Measurements from ENCODE around the gene METTL13.
"Not testable (repeated sequence)": the region's sequence is repeated elsewhere in the genome, so short reads cannot be mapped to it uniquely, and the experiment has no call there.

METTL13 gene

DNA sequence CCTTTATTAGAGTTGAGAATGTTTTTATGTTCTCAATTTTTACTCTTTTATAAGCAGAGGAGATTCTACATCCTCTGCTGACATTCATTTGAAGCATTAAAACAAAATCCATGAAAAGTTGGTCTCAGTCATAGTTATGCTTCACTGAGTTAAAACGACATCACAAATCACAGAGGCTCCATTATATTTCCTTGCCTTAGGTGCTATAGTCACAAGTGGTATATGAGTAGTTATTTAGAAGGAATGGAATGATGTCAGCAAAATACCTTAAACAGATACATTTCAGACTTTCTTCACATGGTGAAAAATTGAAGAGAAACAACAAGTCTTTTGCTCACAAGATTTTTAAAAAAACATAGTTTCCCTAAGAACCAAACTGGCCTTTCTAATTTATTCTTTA, 11.7 kb upstream of the METTL13 start:
- no peak for DNase-seq

DNA sequence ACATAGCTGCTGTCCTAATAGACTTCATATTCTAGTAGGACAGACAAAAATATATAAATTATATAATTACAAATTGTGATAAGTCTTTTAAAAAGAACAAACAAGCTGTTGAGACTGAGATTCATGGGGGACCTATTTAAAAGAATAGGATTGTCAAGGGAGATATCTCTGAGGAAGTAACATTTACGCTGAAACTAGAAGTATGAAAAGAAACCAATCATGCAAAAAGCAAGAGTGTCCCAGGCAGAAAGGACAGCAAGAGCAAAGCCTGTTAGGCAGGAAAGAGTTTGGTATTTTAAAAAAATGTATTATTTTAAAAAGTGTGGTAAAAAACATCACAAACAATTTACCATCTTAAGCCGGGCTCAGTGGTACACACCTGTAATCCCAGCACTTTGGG, 9.1 kb upstream of the METTL13 start:
- DNase-seq, result no peak

DNA sequence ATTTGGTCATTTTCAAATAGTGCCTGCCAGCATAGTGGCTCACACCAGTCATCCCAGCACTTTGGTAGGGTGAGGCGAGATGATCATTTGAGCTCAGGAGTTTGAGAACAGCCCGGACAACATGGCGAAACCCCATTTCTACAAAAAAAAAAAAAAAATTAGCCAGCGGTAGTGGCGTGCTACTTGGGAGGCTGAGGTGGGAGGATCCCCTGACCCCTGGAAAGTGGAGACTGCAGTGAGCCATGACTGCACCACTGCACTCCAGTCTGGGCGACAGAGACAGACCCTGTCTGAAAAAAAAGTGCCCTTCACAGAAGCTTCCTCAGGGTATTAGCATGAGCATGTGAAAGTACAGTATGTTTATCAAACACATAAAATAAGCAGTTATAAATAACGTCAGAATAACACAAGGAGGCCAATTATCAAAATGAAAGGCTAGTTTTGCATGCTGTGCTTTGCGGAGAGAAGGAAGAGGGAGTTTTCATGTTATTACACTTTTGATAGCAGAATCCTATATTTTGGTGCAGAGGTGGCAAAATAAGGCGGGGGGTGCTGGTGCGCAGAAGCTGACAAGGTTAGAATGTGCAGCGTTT, 781 bp upstream of the METTL13 start:
- DNase-seq, result no peak

DNA sequence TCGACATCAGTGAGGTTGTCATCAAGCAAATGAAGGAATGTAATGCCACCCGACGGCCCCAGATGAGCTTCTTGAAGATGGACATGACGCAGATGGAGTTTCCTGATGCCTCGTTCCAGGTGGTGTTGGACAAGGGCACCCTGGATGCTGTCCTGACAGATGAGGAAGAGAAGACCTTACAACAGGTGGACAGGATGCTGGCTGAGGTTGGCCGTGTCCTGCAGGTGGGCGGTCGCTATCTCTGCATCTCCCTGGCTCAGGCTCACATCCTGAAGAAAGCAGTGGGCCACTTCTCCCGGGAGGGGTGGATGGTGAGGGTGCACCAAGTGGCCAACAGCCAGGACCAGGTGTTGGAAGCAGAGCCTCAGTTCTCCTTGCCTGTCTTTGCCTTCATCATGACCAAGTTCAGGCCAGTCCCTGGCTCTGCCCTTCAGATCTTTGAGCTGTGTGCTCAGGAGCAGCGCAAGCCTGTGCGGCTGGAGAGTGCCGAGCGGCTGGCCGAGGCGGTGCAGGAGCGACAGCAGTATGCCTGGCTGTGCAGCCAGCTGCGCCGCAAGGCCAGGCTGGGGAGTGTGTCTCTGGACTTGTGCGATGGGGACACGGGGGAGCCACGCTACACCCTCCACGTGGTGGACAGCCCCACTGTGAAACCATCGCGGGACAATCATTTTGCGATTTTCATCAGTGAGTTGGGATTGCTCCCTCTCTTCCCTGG, 2.5 kb downstream of the METTL13 start:
- no peak for DNase-seq

DNA sequence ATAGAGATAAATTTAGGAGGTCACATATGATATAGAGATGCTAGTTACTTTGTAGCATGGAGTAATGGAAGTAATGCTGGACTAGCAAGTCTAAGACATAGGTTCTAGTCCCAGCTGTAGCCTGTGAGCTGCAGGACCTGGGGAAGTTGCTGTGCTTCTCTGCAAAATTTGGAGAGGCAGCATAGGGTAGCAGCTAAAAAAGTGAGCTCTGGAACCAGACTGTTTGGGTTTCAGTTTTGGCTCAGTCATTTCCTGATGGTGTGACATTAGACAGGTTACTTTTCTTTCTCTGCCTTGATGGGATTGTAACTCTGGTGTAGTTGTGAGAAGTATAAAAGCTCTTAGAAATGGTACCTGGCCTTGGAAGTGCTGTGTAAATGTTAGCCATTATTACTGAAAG, 3.3 kb downstream of the METTL13 start:
- DNase-seq, result no peak

DNA sequence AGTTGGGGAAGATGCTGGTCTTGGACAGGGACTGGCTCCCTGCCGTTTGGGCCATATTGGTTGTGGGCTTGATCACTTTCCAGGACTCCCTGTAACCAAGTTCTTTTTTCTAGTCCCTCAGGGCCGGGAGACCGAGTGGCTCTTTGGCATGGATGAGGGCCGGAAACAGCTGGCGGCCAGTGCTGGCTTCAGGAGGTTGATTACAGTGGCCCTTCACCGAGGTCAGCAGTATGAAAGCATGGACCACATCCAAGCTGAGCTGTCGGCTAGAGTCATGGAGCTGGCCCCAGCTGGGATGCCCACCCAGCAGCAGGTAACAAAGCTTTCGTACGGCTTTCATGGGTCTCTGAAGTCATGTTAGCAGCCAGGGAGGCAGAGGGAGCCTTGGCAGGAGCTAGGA, 4.3 kb downstream of the METTL13 start:
- no peak for DNase-seq

DNA sequence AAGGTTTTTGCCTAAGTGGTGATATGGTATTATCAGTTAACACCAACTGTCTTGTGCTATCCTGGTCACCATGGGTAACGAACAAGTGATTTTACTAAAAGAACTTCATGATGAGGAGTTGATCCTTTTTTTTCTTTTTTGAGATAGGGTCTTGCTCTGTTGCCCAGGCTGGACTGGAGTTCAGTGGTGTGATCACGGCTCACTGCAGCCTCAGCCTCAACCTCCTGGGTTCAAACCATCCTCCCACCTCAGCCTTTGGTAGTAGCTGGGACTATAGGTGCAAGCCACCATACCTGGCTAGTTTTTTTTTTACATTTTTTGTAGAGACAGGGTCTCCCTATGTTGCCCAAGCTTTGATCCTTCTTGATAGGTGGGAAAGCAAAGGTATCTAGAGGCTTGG, 5.1 kb downstream of the METTL13 start:
- DNase-seq, result no peak

DNA sequence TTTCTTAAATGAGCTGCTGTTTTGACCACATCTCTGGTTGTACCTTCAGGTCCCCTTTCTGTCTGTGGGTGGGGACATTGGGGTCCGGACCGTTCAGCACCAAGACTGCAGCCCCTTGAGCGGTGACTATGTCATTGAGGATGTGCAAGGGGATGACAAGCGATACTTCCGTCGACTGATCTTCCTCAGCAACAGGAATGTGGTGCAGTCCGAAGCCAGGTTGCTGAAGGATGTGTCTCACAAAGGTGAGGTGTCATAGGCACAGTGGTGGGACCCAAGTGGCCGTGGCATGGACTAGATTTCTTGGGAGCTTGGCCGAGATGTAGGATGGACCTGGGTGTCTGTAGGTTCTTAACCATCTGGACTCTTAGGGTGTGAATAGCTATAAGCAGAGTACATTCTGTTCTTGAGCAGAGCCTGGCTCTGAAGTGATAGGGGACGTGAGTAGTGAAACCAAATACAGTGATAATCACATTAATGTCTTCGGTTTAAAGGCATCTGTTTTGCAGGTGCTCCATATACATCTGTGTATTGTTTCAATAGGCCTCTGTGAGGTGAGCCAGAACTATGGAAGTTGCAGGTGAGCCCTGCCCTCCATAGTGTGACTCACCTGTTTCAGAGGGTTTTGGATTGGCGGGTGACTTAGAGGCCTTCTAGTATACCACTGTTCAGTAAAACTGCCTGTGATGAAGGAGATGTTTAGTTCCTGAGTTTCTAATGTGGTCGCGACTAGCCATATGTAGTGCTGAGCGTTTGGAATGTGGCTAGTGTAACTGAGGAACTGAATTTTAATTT, 6.4 kb downstream of the METTL13 start:
- no peak for DNase-seq

DNA sequence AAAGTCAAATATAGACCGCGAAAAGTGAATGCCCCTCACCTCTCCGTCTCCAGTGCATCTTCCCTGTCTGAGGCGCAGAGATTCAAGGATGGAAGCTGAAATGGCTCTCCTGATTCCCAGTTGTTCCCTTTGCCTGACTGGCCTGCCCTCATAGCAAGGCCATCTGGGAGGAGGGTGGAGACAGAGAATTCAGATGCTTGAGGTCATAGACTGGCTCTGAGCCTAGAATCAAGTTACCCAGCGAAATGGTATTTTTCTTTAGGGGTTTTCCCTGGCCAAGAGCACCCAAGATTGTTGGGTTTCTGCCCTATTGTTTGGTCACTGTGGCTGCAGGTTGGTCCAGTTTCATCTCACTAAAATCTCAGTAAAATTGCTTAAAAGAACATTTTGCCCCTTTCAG, 7.2 kb downstream of the METTL13 start:
- no peak for DNase-seq

DNA sequence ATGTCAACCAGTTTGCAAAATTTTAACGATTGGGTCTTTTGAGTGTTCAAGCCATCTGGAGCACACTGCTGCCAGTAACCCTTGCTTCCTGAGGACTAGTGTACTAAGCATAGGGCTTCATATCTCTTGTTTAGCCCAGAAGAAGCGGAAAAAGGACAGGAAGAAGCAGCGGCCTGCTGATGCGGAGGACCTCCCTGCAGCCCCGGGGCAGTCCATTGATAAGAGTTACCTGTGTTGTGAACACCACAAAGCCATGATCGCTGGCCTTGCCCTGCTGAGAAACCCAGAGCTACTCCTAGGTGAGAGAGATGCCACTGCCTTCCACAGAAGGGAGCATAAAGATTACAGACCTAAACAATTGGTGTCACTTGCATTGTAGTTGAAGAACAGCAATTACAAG, 8.9 kb downstream of the METTL13 start:
- no peak for DNase-seq

DNA sequence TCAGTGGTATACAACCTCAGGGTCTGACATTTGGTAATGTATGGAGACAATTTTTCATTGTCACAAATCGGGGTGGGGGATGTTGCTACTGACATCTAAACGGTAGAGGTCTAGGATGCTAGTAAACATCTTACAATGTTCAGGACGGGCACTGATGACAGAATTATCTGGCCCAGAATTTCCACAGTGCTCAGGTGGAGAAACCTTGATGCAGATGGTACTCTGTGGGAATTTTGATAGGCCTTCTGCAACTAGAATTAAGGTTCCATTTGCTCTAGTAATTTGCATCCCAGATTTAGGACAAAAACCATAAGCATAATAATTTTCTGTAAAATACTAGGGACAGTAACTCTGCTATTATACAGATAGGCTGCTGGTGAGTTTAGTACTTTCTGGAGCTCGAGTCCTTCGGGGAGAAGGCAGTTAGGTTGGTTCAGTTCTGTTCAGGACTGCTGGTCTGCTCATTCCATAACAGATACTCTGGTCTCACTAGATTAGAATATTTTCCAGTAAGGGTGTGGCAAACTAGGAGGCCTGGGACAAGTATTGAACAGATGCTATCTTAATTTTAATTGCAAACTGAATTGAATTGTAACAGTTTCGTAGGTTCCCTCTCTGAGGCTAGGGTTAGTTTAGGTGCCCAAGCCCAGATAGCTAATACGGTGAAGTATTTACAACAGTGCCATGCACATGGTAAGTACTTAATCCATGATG, 11.4 kb downstream of the METTL13 start:
- no peak for DNase-seq

DNA sequence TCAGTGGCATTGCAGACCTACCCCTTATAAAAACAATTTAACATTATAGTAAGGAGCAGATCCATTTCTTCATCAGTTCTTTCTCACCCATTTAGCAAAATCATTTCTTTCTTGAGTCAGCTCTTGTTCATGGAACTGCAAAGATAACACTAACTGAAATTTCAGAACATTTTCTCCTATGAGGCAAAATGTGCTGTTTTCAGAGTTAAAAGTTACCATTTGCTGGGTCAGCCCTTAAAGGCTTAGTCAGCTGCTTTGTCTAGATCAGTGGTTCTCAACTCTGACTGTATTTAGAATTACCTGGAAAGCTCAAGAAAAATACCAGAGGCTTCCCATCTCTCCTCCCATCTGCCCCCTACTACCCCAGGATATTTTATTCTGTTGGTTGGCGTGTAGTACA, 12.2 kb downstream of the METTL13 start:
- no peak for DNase-seq

DNA sequence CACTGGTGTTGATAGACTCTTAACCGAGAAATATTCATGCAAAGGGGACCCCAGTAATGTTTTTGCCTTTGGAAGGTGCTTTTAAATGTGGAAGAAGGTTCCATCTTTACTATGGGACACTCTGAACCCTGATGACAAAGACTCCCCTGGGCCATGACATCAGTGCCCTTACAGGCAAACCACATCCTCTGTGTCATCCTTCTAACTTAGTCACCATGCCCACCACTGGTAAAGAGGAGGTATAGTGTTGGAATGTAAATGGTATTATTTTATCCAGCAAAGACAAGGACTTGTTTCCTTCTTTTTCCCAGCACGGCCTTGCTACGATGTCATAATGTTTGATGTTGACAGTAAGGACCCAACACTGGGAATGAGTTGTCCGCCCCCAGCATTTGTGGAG, 12.6 kb downstream of the METTL13 start:
- no peak for DNase-seq

DNA sequence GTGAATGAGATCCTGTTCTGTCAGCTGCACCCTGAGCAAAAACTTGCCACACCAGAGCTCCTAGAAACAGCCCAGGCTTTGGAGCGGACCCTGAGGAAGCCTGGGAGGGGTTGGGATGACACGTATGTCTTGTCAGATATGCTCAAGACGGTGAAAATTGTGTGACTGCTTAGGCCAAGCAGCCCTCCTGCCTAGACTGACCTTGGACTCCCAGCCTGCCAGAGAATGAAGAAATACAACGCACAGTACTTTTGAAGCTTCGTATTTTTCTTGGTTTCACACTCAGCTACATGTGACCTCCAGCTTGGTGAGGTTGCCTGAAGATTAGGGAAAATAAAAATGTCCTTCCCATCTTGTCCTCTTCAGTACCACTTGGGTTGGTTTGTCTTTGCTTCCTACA, 15.1 kb downstream of the METTL13 start:
- no peak for DNase-seq

DNA sequence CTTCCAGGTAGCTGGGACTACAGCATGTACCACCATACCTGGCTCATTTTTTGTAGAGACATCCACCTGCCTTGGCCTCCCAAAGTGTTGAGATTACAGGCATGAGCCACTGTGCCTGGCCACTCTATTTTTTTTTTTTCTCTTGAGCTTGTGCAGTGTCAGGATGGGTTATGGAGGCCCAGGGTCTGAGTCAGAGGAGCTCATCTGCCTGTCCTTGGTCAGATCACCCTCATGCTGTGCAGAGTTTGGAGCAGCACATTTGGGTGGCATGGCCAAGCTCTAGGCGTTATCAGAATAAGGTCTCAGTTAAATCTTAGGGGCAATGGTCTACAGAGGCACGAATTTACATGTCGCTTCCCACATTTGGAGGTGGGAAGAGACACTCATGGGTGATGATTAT, 16.9 kb downstream of the METTL13 start:
- no peak for DNase-seq

DNA sequence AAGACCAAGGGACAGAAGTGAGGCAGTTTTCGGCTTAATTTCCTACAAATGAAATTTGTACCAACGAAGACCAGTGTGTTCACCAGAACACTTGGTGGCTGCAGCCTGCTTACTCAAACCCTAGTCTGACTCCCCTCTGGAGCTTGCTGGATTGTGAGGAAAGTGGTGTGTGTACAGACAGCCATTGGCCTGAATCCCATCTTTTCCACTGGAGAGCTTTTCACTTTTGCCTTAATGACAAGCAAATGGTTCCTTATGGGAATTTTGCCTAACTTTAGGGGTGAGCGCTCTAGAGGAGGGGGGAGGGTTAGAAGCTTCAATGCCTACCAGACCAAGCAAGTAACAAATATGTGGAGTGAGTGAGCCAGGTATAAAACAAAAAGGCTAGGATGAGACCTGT, 17.3 kb downstream of the METTL13 start:
- DNase-seq, result no peak

DNA sequence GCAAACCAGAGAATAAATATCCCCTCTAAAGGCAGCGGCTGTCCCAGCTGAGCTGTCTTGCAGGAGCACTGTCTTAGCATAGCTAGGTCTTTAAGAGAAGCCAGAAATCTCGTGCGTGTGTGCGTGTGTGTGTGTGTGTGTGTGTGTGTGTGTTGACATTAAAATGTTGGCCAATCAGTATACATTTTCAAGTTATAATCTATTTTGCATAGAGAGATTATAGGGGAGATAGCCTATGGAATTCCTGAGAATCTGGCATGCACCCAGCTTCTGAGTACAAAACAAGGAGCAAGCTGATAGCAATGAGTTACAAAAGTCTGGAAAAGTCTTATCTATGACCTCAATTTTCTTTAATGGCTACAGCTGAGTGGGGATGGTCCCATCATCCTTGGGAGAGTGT, 17.7 kb downstream of the METTL13 start:
- no peak for DNase-seq

DNA sequence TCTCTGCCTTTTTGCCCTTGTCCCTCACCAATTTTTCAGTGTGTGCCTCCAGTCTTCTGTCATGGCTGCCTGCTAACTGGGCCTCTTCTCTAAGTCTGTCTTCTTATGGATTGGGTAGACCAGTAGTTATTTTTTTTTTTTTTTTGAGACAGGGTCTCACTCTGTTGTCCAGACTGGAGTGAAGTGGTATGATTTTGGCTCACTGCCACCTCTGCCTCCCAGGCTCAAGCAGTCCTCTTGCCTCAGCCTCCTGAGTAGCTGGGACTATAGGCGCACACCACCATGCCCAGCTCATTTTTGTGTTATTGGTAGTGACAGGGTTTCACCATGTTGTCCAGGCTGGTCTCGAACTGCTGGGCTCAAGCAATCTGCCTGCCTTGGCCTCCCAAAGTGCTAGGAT, 18.2 kb downstream of the METTL13 start:
- DNase-seq, result not testable (repeated sequence)

DNA sequence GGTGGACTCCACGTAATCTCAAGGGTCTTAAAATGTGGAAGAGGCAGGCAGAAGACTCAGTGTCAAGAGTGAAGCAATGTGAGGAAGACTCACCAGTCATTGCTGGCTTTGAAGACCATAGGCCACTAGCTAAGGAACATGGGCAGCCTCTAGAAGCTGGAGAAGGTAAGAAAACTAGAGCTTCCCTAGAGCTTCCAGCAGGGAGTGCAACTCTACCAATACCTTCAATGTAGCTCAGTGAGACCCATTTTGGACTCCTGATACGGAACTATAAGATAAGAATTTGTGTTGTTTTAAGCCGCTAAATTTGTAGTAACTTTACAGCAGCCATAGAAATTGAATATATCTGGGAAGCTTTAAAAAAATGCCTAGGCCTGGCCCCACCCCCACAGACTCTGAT, 18.9 kb downstream of the METTL13 start:
- DNase-seq, result no peak

DNA sequence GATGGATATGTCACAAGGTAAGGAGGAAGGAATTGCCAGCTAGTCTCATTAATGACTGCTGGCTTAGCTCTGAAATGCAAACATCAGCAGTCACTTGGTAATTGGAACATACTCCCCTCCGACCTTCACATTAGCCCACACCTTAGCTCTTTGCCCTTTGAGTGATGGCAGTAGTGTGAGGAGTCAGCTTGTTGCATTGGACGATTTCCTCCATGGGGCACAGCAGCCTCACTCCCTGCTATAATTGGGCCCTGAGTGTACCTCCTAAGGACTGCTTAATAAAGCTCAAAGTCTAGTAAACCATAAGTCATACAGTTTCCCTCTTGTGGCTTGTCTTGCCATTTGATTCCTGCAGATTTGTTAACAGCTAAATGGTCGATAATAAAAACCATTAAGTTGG, 19.4 kb downstream of the METTL13 start:
- DNase-seq, result no peak

DNA sequence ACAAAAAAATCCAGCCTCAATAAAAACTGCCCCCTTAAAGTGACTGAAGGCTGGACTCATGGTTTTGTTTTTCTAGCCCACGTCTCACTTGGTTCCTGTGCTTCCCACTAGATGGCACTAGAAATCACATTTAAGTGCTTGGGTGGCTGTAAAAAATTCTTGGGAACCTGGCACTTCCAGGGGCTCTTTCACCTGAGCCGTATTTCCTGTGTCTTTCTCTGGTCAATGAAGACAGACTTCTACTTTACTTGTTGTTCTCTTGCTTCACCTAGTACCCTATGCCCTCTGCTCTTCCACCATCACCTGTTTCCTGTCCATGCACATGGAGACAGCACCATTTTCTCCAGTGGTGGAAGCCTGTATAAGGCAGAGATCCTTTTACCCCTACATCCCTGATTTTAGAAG, 20.0 kb downstream of the METTL13 start:
- no peak for DNase-seq

DNA sequence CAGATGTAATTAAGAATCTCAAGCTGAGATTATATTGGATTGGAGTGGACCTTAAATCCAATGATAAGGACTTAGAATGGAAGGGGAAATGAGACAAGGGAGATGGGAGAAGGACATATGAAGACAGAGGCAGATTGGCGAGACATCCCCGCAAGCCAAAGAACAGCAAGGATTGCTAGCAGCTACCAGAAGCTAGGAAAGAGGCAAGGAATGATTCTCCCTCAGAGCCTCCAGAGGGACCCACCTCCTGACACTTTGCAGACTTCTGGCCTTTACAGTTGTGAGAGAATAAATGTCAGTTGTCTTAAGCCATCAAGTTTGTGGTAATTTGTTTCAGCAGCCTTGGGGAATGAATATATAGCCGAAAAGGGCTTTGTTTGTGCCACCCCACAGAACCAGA, 20.7 kb downstream of the METTL13 start:
- no peak for DNase-seq

DNA sequence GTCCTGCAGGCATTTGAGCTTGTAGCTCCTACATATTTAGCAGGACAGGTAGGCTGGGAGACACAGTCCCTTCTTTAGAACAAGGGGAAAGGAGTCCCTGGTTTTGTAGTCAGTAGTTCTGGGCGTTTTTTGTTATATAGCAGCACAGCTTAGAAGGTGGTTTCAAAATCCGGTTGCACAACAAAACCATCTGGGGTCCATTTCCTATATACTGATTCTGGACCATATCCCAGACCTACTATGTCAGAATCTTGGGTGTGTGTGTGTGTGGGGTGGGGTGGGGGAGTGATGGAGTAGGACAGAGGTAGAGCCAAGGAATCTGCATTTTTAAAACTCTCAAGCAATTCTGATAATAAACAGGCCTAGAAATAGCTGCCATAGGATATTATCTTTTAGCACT, 21.6 kb downstream of the METTL13 start:
- no peak for DNase-seq
